ENCODE measurements around the gene CTSG.
"Not testable (repeated sequence)": the region's sequence is repeated elsewhere in the genome, so short reads cannot be mapped to it uniquely, and the experiment has no call there.

CTSG gene

DNA sequence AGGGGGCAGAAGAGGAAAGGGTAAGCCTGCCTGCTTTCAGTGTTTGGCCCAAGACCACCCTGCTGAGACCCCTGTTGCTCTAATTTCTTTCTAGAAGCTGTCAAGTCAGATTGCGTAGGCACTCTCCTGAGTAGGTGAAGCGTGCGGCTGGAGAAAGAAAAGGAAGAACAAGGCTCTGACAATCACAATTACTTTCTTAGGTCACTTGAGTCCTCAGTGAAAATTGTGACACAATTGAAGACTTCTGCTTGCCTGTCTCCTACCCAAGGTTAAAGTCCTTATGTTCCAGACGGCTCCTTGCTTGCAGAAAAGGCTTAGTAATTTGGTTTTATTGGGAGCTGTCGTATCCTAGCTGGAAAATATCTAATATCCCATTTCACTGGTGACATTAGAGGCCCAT lies 721 bp upstream of the CTSG start:
- DNase-seq (ENCODE audit: insufficient read length, low spot score) (no peak), FAIRE-seq (no peak)
- TF ChIP-seq, protein P1, sequence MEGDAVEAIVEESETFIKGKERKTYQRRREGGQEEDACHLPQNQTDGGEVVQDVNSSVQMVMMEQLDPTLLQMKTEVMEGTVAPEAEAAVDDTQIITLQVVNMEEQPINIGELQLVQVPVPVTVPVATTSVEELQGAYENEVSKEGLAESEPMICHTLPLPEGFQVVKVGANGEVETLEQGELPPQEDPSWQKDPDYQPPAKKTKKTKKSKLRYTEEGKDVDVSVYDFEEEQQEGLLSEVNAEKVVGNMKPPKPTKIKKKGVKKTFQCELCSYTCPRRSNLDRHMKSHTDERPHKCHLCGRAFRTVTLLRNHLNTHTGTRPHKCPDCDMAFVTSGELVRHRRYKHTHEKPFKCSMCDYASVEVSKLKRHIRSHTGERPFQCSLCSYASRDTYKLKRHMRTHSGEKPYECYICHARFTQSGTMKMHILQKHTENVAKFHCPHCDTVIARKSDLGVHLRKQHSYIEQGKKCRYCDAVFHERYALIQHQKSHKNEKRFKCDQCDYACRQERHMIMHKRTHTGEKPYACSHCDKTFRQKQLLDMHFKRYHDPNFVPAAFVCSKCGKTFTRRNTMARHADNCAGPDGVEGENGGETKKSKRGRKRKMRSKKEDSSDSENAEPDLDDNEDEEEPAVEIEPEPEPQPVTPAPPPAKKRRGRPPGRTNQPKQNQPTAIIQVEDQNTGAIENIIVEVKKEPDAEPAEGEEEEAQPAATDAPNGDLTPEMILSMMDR (IDR thresholded peaks at IDR 0.05; ENCODE audit: insufficient read depth, missing control alignments): no peak

DNA sequence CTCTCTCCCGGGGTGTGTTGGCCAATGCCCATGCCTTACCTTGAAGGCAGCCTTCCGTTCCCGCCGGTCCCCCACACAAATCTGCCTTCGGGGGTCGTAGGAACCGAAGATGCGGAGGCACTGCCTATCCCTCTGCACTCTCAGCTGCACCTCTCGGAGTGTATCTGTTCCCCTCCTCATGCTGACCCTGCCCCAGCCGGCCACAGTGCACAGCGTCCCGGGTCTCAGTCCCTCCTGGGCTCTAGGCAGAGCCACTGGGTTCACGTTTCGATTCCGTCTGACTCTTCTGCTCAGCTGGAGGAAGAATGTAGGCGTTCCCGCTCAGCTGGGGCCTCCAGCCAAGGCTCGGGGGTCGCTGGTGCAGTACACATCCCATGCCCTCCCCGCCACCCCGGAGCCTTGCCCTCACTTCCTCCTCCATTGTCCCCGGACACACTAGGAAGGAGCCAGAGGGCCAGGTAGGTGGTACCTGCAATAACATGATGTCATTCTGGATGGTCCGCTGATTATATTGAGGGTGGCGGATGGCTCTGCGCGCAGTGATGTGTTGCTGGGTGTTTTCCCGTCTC lies 1.8 kb downstream of the CTSG start:
- FAIRE-seq (no peak), DNase-seq (ENCODE audit: insufficient read length, low spot score) (no peak)
- TF ChIP-seq, protein P1 (IDR thresholded peaks at IDR 0.05; ENCODE audit: insufficient read depth, missing control alignments): no peak

DNA sequence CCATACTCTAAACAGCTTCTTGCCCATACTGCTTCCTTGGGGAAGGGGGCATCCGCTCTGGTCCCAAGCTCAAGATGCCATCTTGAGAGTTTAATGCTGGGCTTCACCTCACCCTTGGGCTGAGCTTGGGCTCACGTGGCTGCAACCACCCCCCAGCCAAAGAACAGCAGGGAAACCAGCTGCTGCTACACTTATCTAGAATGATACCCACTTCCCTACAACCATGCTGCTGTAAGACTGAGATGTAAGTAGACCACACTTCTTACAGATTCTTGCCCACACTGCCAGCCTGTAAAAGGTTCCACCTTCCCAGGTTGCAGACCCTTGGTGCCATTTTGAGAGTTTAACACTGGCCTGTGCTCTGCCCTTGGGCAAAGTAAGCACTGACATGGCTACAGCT lies 9.7 kb downstream of the CTSG start:
- TF ChIP-seq, protein P1 (IDR thresholded peaks at IDR 0.05; ENCODE audit: insufficient read depth, missing control alignments): no peak
- DNase-seq (ENCODE audit: insufficient read length, low spot score): no peak
- no peak for FAIRE-seq

DNA sequence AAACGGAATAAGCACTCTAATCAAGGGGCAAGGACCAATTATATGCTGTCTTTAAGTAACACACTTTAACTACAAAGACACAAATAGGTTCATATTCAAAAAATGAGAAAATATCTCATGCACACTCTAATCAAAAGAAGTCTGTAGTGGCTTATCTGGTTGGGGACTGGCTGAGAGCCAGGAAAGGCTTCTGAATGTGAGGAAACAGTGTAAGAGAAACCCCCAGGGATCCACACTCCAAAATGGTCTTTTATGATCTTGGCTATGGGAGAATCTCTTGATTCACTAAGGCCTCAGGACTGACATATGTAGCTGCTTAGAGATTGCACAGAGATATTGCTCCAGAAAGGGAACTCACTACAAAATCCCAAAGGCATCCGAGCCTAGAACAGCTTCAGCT lies 10.3 kb downstream of the CTSG start:
- no peak for DNase-seq (ENCODE audit: insufficient read length, low spot score)
- TF ChIP-seq, protein P1 (IDR thresholded peaks at IDR 0.05; ENCODE audit: insufficient read depth, missing control alignments): no peak
- FAIRE-seq: no peak

DNA sequence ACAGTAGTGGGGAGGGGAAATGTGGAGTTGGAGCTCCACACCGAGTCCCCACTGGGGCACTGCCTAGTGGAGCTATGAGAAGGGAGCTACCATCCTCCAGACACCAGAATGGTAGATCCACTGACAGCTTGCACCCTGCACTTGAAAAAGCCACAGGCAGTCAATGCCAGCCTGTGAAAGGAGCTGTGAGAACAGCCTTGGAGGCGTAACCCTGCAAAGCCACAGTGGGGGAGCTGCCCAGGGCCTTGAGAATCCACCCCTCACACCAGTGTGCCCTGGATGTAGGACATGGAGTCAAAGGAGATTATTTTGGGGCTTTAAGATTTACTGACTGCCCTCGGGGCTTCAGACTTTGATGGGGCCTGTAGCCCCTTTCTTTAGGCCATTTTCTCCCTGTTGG lies 12.5 kb downstream of the CTSG start:
- FAIRE-seq (no peak), DNase-seq (ENCODE audit: insufficient read length, low spot score) (no peak)
- TF ChIP-seq, protein P1 (IDR thresholded peaks at IDR 0.05; ENCODE audit: insufficient read depth, missing control alignments): no peak

DNA sequence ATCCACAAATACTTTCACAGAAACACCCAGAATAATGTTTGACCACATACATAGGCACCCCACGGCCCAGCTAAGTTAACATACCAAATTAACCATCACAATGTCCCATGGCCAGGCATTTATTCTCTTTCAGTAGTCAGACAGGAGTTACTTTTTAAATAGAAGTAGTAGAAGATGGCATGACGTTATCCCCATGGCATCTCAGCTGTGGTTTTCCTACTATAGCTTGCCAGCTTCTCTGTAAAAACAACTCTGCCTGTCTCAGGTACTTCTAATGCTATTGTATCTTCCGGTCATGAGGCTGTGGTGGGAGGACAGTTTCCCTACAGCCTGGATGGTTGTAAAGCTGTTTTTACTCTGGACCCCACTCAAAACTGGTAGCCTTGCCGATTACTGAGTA lies 19.3 kb downstream of the CTSG start:
- FAIRE-seq (no peak), DNase-seq (ENCODE audit: insufficient read length, low spot score) (no peak)
- TF ChIP-seq, protein P1 (IDR thresholded peaks at IDR 0.05; ENCODE audit: insufficient read depth, missing control alignments): no peak

DNA sequence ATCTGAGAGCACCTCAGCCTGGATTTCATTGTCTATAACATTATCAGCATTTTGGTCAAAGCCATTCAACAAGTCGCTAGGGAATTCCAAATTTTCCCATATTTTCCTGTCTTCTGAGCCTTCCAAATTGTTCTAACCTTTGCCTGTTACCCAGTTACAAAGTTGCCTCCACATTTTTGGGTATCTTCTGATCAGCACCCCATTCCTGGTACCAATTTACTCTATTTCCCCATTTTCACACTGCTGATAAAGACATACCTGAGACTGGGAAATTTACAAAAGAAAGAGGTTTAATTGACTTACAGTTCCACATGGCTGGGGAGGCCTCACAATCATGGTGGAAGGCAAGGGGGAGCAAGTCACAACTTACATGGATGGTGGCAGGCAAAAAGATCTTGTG lies 27.0 kb downstream of the CTSG start:
- FAIRE-seq; DNase-seq (ENCODE audit: insufficient read length, low spot score): not testable (repeated sequence)

Measured in D721Med (cell line).